Tibial nerve (tissue), 3 donors: Measurements from ENCODE around the gene IGSF9.

Experiments
- POLR2A ChIP-seq, 2 donors: fragments of 450-650 bp; IDR thresholded peaks; one replicate each; pipeline ENCODE4 v1.6.1; 2017; ENCODE audit warnings: antibody characterized with exemption in 2 of 2, mild to moderate bottlenecking in 2 of 2, moderate library complexity in 2 of 2
- TF ChIP-seq, protein P1 (sequence below), 5 experiments: fragments of 200-600 bp in 3 of 5; fragments of 450-650 bp in 2 of 5; sonication (generic) in 3 of 5; IDR thresholded peaks; one replicate each; pipeline ENCODE4 v1.5.1; 2016 to 2019; ENCODE audit warnings: antibody characterized with exemption in 5 of 5, mild to moderate bottlenecking in 3 of 5, moderate library complexity in 2 of 5

DNA sequence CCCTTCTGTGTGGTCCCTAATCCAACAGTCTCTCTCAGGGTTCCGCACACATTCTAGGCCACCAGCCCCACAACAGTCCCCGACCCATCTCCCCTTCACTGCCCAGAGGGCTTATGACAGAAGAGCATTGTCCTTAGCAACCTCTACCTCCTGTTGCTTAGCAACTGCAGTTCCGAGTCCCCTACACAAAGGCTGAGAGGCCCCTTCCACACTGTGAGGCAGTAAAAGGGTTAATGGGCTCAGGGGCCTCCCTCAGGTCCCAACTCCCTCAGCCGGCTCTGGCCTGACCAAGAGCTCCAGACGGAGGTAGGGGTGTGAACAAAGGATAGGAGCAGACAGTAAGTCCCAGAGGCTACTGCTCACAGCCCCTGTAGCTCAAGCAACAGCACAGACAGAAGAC lies 4.3 kb downstream of the IGSF9 start:
- TF ChIP-seq, protein P1, sequence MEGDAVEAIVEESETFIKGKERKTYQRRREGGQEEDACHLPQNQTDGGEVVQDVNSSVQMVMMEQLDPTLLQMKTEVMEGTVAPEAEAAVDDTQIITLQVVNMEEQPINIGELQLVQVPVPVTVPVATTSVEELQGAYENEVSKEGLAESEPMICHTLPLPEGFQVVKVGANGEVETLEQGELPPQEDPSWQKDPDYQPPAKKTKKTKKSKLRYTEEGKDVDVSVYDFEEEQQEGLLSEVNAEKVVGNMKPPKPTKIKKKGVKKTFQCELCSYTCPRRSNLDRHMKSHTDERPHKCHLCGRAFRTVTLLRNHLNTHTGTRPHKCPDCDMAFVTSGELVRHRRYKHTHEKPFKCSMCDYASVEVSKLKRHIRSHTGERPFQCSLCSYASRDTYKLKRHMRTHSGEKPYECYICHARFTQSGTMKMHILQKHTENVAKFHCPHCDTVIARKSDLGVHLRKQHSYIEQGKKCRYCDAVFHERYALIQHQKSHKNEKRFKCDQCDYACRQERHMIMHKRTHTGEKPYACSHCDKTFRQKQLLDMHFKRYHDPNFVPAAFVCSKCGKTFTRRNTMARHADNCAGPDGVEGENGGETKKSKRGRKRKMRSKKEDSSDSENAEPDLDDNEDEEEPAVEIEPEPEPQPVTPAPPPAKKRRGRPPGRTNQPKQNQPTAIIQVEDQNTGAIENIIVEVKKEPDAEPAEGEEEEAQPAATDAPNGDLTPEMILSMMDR (IDR thresholded peaks at IDR 0.05), result no peak
- no peak for TF ChIP-seq POLR2A (IDR thresholded peaks at IDR 0.05)
